ENCODE results near the gene CCM2. TPM values are rescaled to one million over a fixed set of nuclear protein-coding genes. Genes with fewer than 3 reads are reported as not detected.

CCM2 gene
- total RNA-seq, 3 donors from 2014 or later, result 32.3 to 45.3 (median 35.4) TPM

DNA sequence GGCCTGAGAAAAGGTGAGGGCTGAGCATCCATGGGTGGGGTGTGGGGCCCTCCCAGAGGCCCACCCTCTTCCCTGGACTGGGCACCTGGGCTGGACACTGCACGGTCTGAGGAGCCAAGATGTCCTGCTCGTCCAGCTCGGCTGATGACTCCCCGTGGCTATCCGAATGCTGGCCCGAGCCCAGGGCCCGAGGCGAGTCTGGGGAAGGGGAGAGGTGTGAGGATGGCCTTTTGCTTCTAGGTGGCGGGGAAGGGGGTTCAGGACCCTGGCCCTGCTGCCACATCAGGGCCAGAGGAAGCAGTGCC lies 81.6 kb downstream of the CCM2 start:
- DNase-seq (ENCODE audit: low spot score in 2 of 2), result no peak
- Histone ChIP-seq H3K27me3 (no peaks in the 10 kb centered on the region), H3K27ac (peak overlapping the region in 1 of 2 donors; percentile 12), H3K4me1 (no peaks in the 10 kb centered on the region), H3K9me3 (no peaks in the 10 kb centered on the region), H3K4me3 (no peak overlapping the region), H3K36me3 (no peaks in the 10 kb centered on the region)
- intact Hi-C loops (cut with DNase I; ENCODE audit: low total_unique reads), result loop anchor here (10.0 kb wide), 1 partner anchor 1773 kb away; no protein-coding TSS in a partner anchor
- TF ChIP-seq, protein P1, sequence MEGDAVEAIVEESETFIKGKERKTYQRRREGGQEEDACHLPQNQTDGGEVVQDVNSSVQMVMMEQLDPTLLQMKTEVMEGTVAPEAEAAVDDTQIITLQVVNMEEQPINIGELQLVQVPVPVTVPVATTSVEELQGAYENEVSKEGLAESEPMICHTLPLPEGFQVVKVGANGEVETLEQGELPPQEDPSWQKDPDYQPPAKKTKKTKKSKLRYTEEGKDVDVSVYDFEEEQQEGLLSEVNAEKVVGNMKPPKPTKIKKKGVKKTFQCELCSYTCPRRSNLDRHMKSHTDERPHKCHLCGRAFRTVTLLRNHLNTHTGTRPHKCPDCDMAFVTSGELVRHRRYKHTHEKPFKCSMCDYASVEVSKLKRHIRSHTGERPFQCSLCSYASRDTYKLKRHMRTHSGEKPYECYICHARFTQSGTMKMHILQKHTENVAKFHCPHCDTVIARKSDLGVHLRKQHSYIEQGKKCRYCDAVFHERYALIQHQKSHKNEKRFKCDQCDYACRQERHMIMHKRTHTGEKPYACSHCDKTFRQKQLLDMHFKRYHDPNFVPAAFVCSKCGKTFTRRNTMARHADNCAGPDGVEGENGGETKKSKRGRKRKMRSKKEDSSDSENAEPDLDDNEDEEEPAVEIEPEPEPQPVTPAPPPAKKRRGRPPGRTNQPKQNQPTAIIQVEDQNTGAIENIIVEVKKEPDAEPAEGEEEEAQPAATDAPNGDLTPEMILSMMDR (IDR thresholded peaks at IDR 0.05), result no peak
- TF ChIP-seq POLR2A (IDR thresholded peaks at IDR 0.05) (no peak), POLR2AphosphoS5 (IDR thresholded peaks at IDR 0.05) (no peak)

DNA sequence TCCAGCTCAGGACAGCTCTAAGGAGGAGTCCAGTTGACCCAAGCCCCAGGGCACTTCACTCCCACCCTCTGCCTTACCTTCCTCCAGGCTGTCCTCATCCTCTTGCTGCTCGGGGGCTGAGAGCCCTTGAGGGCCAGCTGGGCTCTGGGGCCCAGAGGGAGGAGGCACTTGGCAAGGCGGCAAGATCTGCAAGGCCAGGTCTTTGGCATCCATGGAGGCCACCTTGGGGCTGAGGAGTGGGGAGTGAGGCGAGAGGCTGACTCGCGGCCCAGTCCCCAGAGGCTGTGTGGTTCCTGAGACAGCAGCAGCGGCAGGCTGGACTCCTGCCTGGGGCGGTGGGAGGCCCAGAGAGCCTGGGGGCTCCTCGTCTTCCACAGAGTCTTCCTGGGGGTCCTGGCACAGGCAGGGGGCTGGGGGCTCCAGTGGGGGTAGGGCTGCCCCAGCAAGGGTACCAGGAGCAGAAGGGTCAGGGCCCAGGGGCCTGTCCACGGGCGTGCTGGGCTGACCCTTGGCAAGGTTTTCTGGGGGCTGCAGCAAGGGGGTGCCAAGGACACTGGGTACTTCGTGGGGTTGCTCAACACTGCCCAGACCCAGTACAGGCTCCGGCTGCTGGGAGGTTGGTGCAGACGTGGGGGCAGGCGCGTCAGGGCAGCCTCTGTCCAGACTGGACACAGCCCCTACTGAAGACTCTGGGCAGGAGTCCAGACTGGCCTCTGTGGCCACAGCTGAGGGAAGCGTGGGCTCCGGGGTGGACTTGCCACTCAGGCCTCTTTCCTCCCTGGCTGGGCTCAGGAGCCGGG lies 82.2 kb downstream of the CCM2 start:
- no peak for DNase-seq (ENCODE audit: low spot score in 2 of 2)
- no peak overlapping the region for H3K27ac ChIP-seq

DNA sequence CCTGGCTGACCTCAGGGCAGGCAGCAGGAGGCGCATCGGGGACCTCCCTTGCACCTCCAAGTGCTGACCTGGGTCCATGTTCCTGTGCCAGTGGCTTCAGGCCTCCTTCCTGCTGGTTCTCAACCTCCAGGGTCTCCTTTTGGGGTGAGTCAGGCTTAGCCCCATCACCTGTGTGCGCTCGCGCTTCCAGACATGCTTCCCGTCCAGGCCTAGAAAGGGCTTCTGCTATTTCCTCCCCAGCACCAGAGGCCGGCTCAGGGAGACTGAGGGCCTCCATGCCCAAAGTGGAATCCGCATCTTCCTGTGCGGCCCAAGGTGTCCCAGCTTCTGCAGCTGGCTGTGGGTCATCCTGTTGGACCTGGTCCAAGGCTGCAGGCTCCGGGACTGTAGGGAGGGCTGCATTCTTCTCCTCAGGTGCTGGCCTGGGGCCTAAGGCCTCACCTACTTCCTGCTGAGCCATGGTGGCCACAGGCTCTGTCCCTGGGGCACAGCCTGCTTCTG lies 82.9 kb downstream of the CCM2 start:
- H3K36me3 ChIP-seq, result no peaks in the 10 kb centered on the region
- peak in 1 of 2 donors; percentile 48 for DNase-seq (ENCODE audit: low spot score in 2 of 2)
- H3K27me3 ChIP-seq, result no peaks in the 10 kb centered on the region
- intact Hi-C loops (cut with DNase I; ENCODE audit: low total_unique reads), result loop anchor here (10.0 kb wide), 1 partner anchor 1772 kb away; no protein-coding TSS in a partner anchor
- TF ChIP-seq, protein P1 (IDR thresholded peaks at IDR 0.05), result no peak
- TF ChIP-seq POLR2AphosphoS5 (IDR thresholded peaks at IDR 0.05) (no peak), POLR2A (IDR thresholded peaks at IDR 0.05) (no peak)
- no peaks in the 10 kb centered on the region for H3K4me1 ChIP-seq
- no peaks in the 10 kb centered on the region for H3K9me3 ChIP-seq
- H3K27ac ChIP-seq, result no peak overlapping the region
- no peak overlapping the region for H3K4me3 ChIP-seq

More for the DNA sequence above, 82.2 kb downstream of the CCM2 start:
- TF ChIP-seq, protein P1 (IDR thresholded peaks at IDR 0.05), result no peak
- TF ChIP-seq POLR2AphosphoS5 (IDR thresholded peaks at IDR 0.05) (no peak), POLR2A (IDR thresholded peaks at IDR 0.05) (no peak)
- H3K4me1 ChIP-seq, result no peaks in the 10 kb centered on the region
- intact Hi-C loops (cut with DNase I; ENCODE audit: low total_unique reads), result loop anchor here (10.0 kb wide), 1 partner anchor 1773 kb away; no protein-coding TSS in a partner anchor
- no peaks in the 10 kb centered on the region for H3K36me3 ChIP-seq
- no peaks in the 10 kb centered on the region for H3K9me3 ChIP-seq
- H3K27me3 ChIP-seq, result no peaks in the 10 kb centered on the region
- no peak overlapping the region for H3K4me3 ChIP-seq

DNA sequence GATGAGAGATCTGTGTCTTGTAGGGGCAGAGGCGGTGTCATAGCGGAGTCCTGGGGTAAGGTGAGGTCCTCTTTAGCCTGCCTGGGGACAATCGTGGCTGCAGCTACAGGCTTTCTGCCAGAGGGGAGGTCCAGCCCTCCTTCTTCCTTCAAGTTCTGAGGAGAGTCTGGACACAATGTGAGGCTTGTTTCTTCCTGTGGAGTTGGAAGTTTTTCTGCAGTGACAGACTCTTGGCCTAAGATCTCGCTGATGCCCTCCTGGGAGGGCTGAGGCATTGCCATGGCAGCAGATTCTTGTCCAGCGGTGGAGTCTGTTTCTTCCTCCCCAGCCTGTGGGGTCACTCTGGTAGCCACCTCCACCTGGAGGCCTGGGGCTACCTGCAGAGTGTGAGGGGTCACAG lies 84.3 kb downstream of the CCM2 start:
- no peaks in the 10 kb centered on the region for H3K27me3 ChIP-seq
- H3K9me3 ChIP-seq, result no peaks in the 10 kb centered on the region
- TF ChIP-seq POLR2AphosphoS5 (IDR thresholded peaks at IDR 0.05) (no peak), POLR2A (IDR thresholded peaks at IDR 0.05) (no peak)
- TF ChIP-seq, protein P1 (IDR thresholded peaks at IDR 0.05), result no peak
- no peak overlapping the region for H3K27ac ChIP-seq
- no peaks in the 10 kb centered on the region for H3K36me3 ChIP-seq
- intact Hi-C loops (cut with DNase I; ENCODE audit: low total_unique reads), result loop anchor here (10.0 kb wide), 1 partner anchor 1770 kb away; no protein-coding TSS in a partner anchor
- no peaks in the 10 kb centered on the region for H3K4me1 ChIP-seq
- DNase-seq (ENCODE audit: low spot score in 2 of 2), result no peak
- no peak overlapping the region for H3K4me3 ChIP-seq
